ENCODE measurements around the gene BCAS4. TPM values are rescaled to one million over a fixed set of nuclear protein-coding genes. Genes with fewer than 3 reads are reported as not detected.

Gene BCAS4
- total RNA-seq, 2 donors from 2014 or later = 7.7 to 10.2 TPM

DNA sequence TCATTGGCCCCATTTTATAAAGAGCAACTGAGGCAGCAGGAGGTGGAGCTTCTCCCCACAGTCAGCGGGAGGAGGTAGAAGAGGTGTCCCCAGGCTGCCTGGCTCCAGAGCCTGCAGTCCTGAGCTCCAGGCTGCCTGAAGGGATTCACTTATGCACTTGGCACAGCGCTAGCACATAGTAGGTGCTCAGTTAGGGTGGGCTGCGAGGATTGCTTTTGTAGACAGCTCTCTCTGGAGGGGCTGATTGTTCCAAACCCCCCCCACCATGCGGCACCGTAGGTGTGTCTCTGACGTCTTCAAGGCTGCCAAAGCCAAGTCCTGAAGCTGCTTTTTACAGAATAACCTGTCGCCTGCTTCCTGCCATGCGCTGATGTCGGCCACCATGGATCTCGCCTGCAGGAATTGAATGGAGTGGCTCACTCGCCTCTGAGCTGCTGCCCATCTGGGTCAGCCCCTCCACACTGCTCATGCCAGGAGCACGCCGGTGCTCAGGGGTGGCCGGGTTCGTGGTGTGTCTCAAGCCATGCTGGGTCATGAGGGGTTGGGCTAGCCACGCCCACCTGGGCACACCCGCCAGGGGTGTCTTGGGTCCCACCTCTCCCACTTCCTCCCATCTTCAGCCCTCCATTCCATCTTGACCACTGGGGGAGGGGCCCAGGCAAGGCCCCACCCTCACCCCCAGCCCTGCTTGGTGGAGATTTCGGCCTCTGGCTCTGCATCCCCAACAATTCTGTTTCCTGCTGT, 59.8 kb downstream of the BCAS4 start:
- no peak for ATAC-seq (ENCODE audit: insufficient number of reproducible peaks, low FRiP score, low read depth)

DNA sequence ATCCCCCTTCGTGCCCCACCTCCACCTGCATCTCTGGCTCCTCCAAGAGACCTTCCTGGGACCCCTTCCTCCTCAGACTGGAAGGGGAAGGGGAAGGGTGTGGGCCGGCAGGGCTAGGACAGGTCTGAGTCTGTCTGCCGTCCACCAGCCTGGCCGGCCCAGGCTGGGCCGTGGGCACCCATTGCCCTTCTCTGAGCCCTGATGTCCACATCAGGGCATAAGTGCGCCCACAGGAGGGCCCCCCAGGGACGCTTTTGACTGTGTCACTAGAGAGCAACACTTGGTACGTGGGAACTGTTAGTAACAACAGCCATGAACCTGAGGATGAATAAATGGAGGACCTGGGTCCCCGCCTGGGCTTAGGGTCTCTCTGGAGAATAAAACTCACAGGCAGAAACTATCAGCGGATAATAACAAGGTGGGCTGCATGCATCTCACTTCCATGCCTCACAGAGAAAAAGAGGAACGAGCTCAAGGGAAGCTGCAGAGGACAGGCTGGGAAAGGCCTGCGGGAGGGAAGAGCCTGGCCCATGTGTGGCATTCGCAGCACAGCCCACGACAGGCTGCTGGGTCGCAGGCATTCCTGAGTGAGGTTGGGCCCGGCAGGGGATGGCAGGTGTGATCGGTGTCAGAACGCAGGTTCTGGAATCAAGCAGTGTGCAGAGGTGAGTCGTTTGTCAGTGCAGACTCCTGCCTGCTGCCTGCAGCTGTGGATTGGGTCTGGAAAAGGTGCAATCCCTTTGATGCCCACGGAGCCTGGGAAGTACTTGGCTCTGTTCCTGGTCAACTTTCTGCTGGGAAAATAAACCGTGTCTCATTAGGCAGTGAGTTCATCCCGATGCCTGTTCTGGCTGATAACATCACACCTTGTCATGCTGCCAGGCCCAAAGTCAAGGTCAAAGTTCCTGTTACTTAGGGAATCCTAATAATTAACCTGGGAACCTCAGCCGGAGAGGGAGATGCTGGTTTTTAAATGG, 60.9 kb downstream of the BCAS4 start:
- H3K36me3 ChIP-seq = no peaks in the 10 kb centered on the region
- no peaks in the 10 kb centered on the region for H3K27me3 ChIP-seq (replicated peaks; ENCODE audit: insufficient read depth)

More for the DNA sequence above, 59.8 kb downstream of the BCAS4 start:
- Histone ChIP-seq H3K4me3 (no peak overlapping the region), H3K27me3 (replicated peaks; ENCODE audit: insufficient read depth) (no peaks in the 10 kb centered on the region), H3K9me3 (no peaks in the 10 kb centered on the region), H3K4me1 (ENCODE audit: control insufficient read depth in 1 of 2, low read depth in 2 of 2) (no peaks in the 10 kb centered on the region), H3K36me3 (no peaks in the 10 kb centered on the region), H3K27ac (no peak overlapping the region)
- no peak for TF ChIP-seq CTCF (IDR thresholded peaks at IDR 0.05)
- DNase-seq (ENCODE audit: low spot score) = no peak

GRCh38 chr20:50856475-50857041, 61.7 kb downstream of the BCAS4 start:
- no peak overlapping the region for H3K4me3 ChIP-seq
- no peaks in the 10 kb centered on the region for H3K4me1 ChIP-seq (ENCODE audit: control insufficient read depth in 1 of 2, low read depth in 2 of 2)
- no peaks in the 10 kb centered on the region for H3K36me3 ChIP-seq
- DNase-seq (ENCODE audit: low spot score) (no peak), ATAC-seq (ENCODE audit: insufficient number of reproducible peaks, low FRiP score, low read depth) (no peak)
- TF ChIP-seq CTCF (IDR thresholded peaks at IDR 0.05) = no peak
- H3K27me3 ChIP-seq (replicated peaks; ENCODE audit: insufficient read depth) = no peaks in the 10 kb centered on the region
- H3K27ac ChIP-seq = no peak overlapping the region
- no peaks in the 10 kb centered on the region for H3K9me3 ChIP-seq

More for the DNA sequence above, 60.9 kb downstream of the BCAS4 start:
- Histone ChIP-seq H3K27ac (no peak overlapping the region), H3K4me3 (no peak overlapping the region), H3K9me3 (no peaks in the 10 kb centered on the region), H3K4me1 (ENCODE audit: control insufficient read depth in 1 of 2, low read depth in 2 of 2) (no peaks in the 10 kb centered on the region)
- TF ChIP-seq CTCF (IDR thresholded peaks at IDR 0.05) = no peak
- ATAC-seq (ENCODE audit: insufficient number of reproducible peaks, low FRiP score, low read depth) (no peak), DNase-seq (ENCODE audit: low spot score) (no peak)

- Histone ChIP-seq H3K9me3 (no peaks in the 10 kb centered on the region), H3K4me3 (no peak overlapping the region), H3K27me3 (replicated peaks; ENCODE audit: insufficient read depth) (no peaks in the 10 kb centered on the region), H3K4me1 (ENCODE audit: control insufficient read depth in 1 of 2, low read depth in 2 of 2) (no peaks in the 10 kb centered on the region), H3K36me3 (no peaks in the 10 kb centered on the region), H3K27ac (no peak overlapping the region)
- ATAC-seq (ENCODE audit: insufficient number of reproducible peaks, low FRiP score, low read depth) = no peak
- no peak for DNase-seq (ENCODE audit: low spot score)
- no peak for TF ChIP-seq CTCF (IDR thresholded peaks at IDR 0.05)
Observed at GRCh38 chr20:50857348-50857747, 62.5 kb downstream of the BCAS4 start.

- TF ChIP-seq CTCF (IDR thresholded peaks at IDR 0.05) = no peak
- no peaks in the 10 kb centered on the region for H3K36me3 ChIP-seq
- ATAC-seq (ENCODE audit: insufficient number of reproducible peaks, low FRiP score, low read depth) (no peak), DNase-seq (ENCODE audit: low spot score) (no peak)
- H3K4me1 ChIP-seq (ENCODE audit: control insufficient read depth in 1 of 2, low read depth in 2 of 2) = no peaks in the 10 kb centered on the region
- no peak overlapping the region for H3K27ac ChIP-seq
- H3K9me3 ChIP-seq = no peaks in the 10 kb centered on the region
- no peaks in the 10 kb centered on the region for H3K27me3 ChIP-seq (replicated peaks; ENCODE audit: insufficient read depth)
- H3K4me3 ChIP-seq = no peak overlapping the region
Observed at GRCh38 chr20:50858525-50858924, 63.7 kb downstream of the BCAS4 start.
